IgD-negative memory B cell (primary cell): ENCODE measurements around the gene RBMS3. TPM values are rescaled to one million over a fixed set of nuclear protein-coding genes. Genes with fewer than 3 reads are reported as not detected.

Experiments used
- H3K27ac Mint-ChIP-seq, 3 donors: one replicate each; pipeline ENCODE4 v1.8.0; 2020 to 2022; ENCODE audit warnings: mild to moderate bottlenecking in 3 of 3, mixed read lengths in 3 of 3, moderate library complexity in 1 of 3
- H3K27me3 Mint-ChIP-seq: one replicate; pipeline ENCODE4 v1.8.0; 2021; ENCODE audit warnings: mixed read lengths
- H3K36me3 Mint-ChIP-seq: one replicate; pipeline ENCODE4 v1.8.0; 2020; ENCODE audit warnings: mild to moderate bottlenecking, mixed read lengths
- H3K4me1 Mint-ChIP-seq, 3 donors: one replicate each; pipeline ENCODE4 v1.8.0; 2020 to 2022; ENCODE audit warnings: mixed read lengths in 3 of 3, mild to moderate bottlenecking in 1 of 3
- H3K4me3 Mint-ChIP-seq, 4 donors: one replicate each; pipeline ENCODE4 v1.8.0; 2020 to 2022; ENCODE audit warnings: mild to moderate bottlenecking in 4 of 4, mixed read lengths in 4 of 4, moderate library complexity in 3 of 4
- H3K9me3 Mint-ChIP-seq, 3 donors: one replicate each; pipeline ENCODE4 v1.8.0; 2020 to 2021; ENCODE audit warnings: mixed read lengths in 3 of 3, mild to moderate bottlenecking in 1 of 3
- polyA plus RNA-seq: library from polyadenylated mRNA; unstranded; fragments of 300-500 nt; fragmentation: Illumina TruSeq; gene quantifications from one replicate; pipeline ENCODE4 v1.2.3, GENCODE V29; 2021

Gene RBMS3
- polyA plus RNA-seq, 1 donor from 2014 or later: not detected

- H3K4me1 Mint-ChIP-seq: no peaks in the 10 kb centered on the region
- no peak overlapping the region for H3K4me3 Mint-ChIP-seq
- H3K27ac Mint-ChIP-seq: no peak overlapping the region
- no peaks in the 10 kb centered on the region for H3K9me3 Mint-ChIP-seq
- H3K36me3 Mint-ChIP-seq: no peaks in the 10 kb centered on the region
- H3K27me3 Mint-ChIP-seq: no peaks in the 10 kb centered on the region
Observed at GRCh38 chr3:29932696-29933325, 651.9 kb downstream of the RBMS3 start.

- H3K27ac Mint-ChIP-seq: no peak overlapping the region
- H3K9me3 Mint-ChIP-seq: no peaks in the 10 kb centered on the region
- H3K27me3 Mint-ChIP-seq: no peaks in the 10 kb centered on the region
- no peak overlapping the region for H3K4me3 Mint-ChIP-seq
- H3K36me3 Mint-ChIP-seq: no peaks in the 10 kb centered on the region
- no peaks in the 10 kb centered on the region for H3K4me1 Mint-ChIP-seq
Observed at GRCh38 chr3:29933802-29934490, 653.1 kb downstream of the RBMS3 start.

GRCh38 chr3:29934751-29935150 lies 653.9 kb downstream of the RBMS3 start:
- no peaks in the 10 kb centered on the region for H3K4me1 Mint-ChIP-seq
- H3K36me3 Mint-ChIP-seq: no peaks in the 10 kb centered on the region
- no peaks in the 10 kb centered on the region for H3K27me3 Mint-ChIP-seq
- no peak overlapping the region for H3K27ac Mint-ChIP-seq
- no peaks in the 10 kb centered on the region for H3K9me3 Mint-ChIP-seq
- H3K4me3 Mint-ChIP-seq: no peak overlapping the region

- Mint-ChIP-seq H3K4me1 (no peaks in the 10 kb centered on the region), H3K4me3 (no peak overlapping the region), H3K27me3 (no peaks in the 10 kb centered on the region), H3K9me3 (no peaks in the 10 kb centered on the region), H3K27ac (no peak overlapping the region), H3K36me3 (no peaks in the 10 kb centered on the region)
Observed at GRCh38 chr3:29936054-29936453, 655.2 kb downstream of the RBMS3 start.

GRCh38 chr3:29936766-29937165 lies 655.9 kb downstream of the RBMS3 start:
- H3K27me3 Mint-ChIP-seq: no peaks in the 10 kb centered on the region

GRCh38 chr3:29937185-29937584 lies 656.3 kb downstream of the RBMS3 start:
- Mint-ChIP-seq H3K9me3 (no peaks in the 10 kb centered on the region), H3K27ac (no peak overlapping the region), H3K36me3 (no peaks in the 10 kb centered on the region), H3K4me3 (no peak overlapping the region), H3K4me1 (no peaks in the 10 kb centered on the region), H3K27me3 (no peaks in the 10 kb centered on the region)

More at GRCh38 chr3:29936766-29937165, 655.9 kb downstream of the RBMS3 start:
- Mint-ChIP-seq H3K4me3 (no peak overlapping the region), H3K36me3 (no peaks in the 10 kb centered on the region), H3K4me1 (no peaks in the 10 kb centered on the region), H3K9me3 (no peaks in the 10 kb centered on the region), H3K27ac (no peak overlapping the region)

- Mint-ChIP-seq H3K4me3 (no peak overlapping the region), H3K9me3 (no peaks in the 10 kb centered on the region), H3K27ac (no peak overlapping the region), H3K4me1 (peaks cover 0 to 2% (median 0%) of the 10 kb centered on the region in 3 donors), H3K36me3 (no peaks in the 10 kb centered on the region), H3K27me3 (no peaks in the 10 kb centered on the region)
Observed at GRCh38 chr3:29940759-29941323, 660.0 kb downstream of the RBMS3 start.

GRCh38 chr3:29942297-29942696 lies 661.4 kb downstream of the RBMS3 start:
- no peaks in the 10 kb centered on the region for H3K27me3 Mint-ChIP-seq
- H3K36me3 Mint-ChIP-seq: no peaks in the 10 kb centered on the region
- no peak overlapping the region for H3K27ac Mint-ChIP-seq
- peaks cover 0 to 2% (median 0%) of the 10 kb centered on the region in 3 donors for H3K4me1 Mint-ChIP-seq
- H3K9me3 Mint-ChIP-seq: no peaks in the 10 kb centered on the region
- H3K4me3 Mint-ChIP-seq: no peak overlapping the region

- H3K36me3 Mint-ChIP-seq: no peaks in the 10 kb centered on the region
- no peaks in the 10 kb centered on the region for H3K9me3 Mint-ChIP-seq
- no peak overlapping the region for H3K27ac Mint-ChIP-seq
- H3K4me3 Mint-ChIP-seq: no peak overlapping the region
- no peaks in the 10 kb centered on the region for H3K4me1 Mint-ChIP-seq
- H3K27me3 Mint-ChIP-seq: no peaks in the 10 kb centered on the region
Observed at GRCh38 chr3:29949131-29949530, 668.3 kb downstream of the RBMS3 start.

GRCh38 chr3:29949940-29950616 lies 669.2 kb downstream of the RBMS3 start:
- no peak overlapping the region for H3K4me3 Mint-ChIP-seq
- H3K27me3 Mint-ChIP-seq: no peaks in the 10 kb centered on the region
- H3K9me3 Mint-ChIP-seq: no peaks in the 10 kb centered on the region
- H3K27ac Mint-ChIP-seq: no peak overlapping the region
- H3K36me3 Mint-ChIP-seq: no peaks in the 10 kb centered on the region
- no peaks in the 10 kb centered on the region for H3K4me1 Mint-ChIP-seq

GRCh38 chr3:29952431-29952830 lies 671.6 kb downstream of the RBMS3 start:
- Mint-ChIP-seq H3K9me3 (no peaks in the 10 kb centered on the region), H3K27ac (no peak overlapping the region), H3K27me3 (no peaks in the 10 kb centered on the region), H3K4me1 (no peaks in the 10 kb centered on the region), H3K36me3 (no peaks in the 10 kb centered on the region), H3K4me3 (no peak overlapping the region)

GRCh38 chr3:29955413-29955812 lies 674.5 kb downstream of the RBMS3 start:
- Mint-ChIP-seq H3K27ac (no peak overlapping the region), H3K36me3 (no peaks in the 10 kb centered on the region), H3K4me3 (no peak overlapping the region), H3K9me3 (no peaks in the 10 kb centered on the region), H3K4me1 (no peaks in the 10 kb centered on the region), H3K27me3 (no peaks in the 10 kb centered on the region)

- Mint-ChIP-seq H3K27me3 (no peaks in the 10 kb centered on the region), H3K27ac (no peak overlapping the region), H3K9me3 (no peaks in the 10 kb centered on the region), H3K4me3 (no peak overlapping the region), H3K4me1 (no peaks in the 10 kb centered on the region), H3K36me3 (no peaks in the 10 kb centered on the region)
Observed at GRCh38 chr3:29958816-29959215, 677.9 kb downstream of the RBMS3 start.

GRCh38 chr3:29971895-29972294 lies 691.0 kb downstream of the RBMS3 start:
- no peaks in the 10 kb centered on the region for H3K27me3 Mint-ChIP-seq
- peaks cover 0 to 2% (median 0%) of the 10 kb centered on the region in 3 donors for H3K9me3 Mint-ChIP-seq
- H3K4me1 Mint-ChIP-seq: no peaks in the 10 kb centered on the region
- H3K36me3 Mint-ChIP-seq: no peaks in the 10 kb centered on the region
- H3K27ac Mint-ChIP-seq: no peak overlapping the region
- no peak overlapping the region for H3K4me3 Mint-ChIP-seq

- H3K4me3 Mint-ChIP-seq: no peak overlapping the region
- no peaks in the 10 kb centered on the region for H3K27me3 Mint-ChIP-seq
- no peaks in the 10 kb centered on the region for H3K36me3 Mint-ChIP-seq
- no peak overlapping the region for H3K27ac Mint-ChIP-seq
- peaks cover 0 to 2% (median 0%) of the 10 kb centered on the region in 3 donors for H3K9me3 Mint-ChIP-seq
- H3K4me1 Mint-ChIP-seq: no peaks in the 10 kb centered on the region
Observed at GRCh38 chr3:29972320-29972993, 691.6 kb downstream of the RBMS3 start.
